Urinary bladder (tissue), 4 donors: Measurements from ENCODE around the gene NPC1L1. TPM values are rescaled to one million over a fixed set of nuclear protein-coding genes. Genes with fewer than 3 reads are reported as not detected.

Source experiments
- DNase-seq: peaks from one replicate; pipeline ENCODE4 v3.0.0-alpha.2; 2015; ENCODE audit errors: extremely low spot score
- H3K27ac ChIP-seq: one replicate; pipeline ENCODE4 v1.5.1; 2013; ENCODE audit warnings: low read depth, mild to moderate bottlenecking, moderate library complexity
- H3K36me3 ChIP-seq: one replicate; pipeline ENCODE4 v1.6.1; 2013; ENCODE audit warnings: mild to moderate bottlenecking, moderate library complexity; ENCODE audit not compliant: insufficient read depth
- H3K4me1 ChIP-seq: one replicate; pipeline ENCODE4 v1.6.1; 2013; ENCODE audit warnings: mild to moderate bottlenecking, moderate library complexity; ENCODE audit not compliant: insufficient read depth
- H3K4me3 ChIP-seq: one replicate; pipeline ENCODE4 v1.5.1; 2013; ENCODE audit warnings: low read depth, low read length
- WGBS: extraction: QIAGEN DNeasy Blood & Tissue Kit; methylation state at CpG from one replicate; pipeline ENCODE4 v1.1.7; 2013; 5-methylcytosine and 5-hydroxymethylcytosine counted together
- polyA plus RNA-seq: library from polyadenylated mRNA; stranded (reverse); fragments of 200-250 nt; gene quantifications from one replicate; pipeline ENCODE4 v1.2.3, GENCODE V29; 2013
- total RNA-seq: library from RNA; depleted of rRNA; stranded (reverse); fragments of >200 nt; gene quantifications from one replicate; pipeline ENCODE4 v1.2.3, GENCODE V29; 2014
- donor health status: healthy with polysubstance abuse.
- donor health status: healthy.

The NPC1L1 gene
- total and polyA plus RNA-seq, 2 donors = 0.25 TPM; not detected in 1

GRCh38 chr7:44490351-44491200 lies 50.6 kb downstream of the NPC1L1 start, which contains the start of gene NUDCD3:
TSS of gene NUDCD3 (minus strand) at chr7:44490658. CDS start at chr7:44490600, 58 bp downstream.
- peak within 1 kb of the TSS; percentile 98 for H3K27ac ChIP-seq
- no peaks in the 10 kb centered on the region for H3K36me3 ChIP-seq
- WGBS = under 1% methylated on average over 63 of the region's 63 CpGs
- peaks cover 2% of the 10 kb centered on the region for H3K4me1 ChIP-seq
- DNase-seq = peak; percentile 77
- H3K4me3 ChIP-seq = peak within 1 kb of the TSS; percentile 83

GRCh38 chr7:44489955-44490350 lies 51.2 kb downstream of the NPC1L1 start:
- Histone ChIP-seq H3K36me3 (no peaks in the 10 kb centered on the region), H3K27ac (peak overlapping the region; percentile 74), H3K4me1 (peaks cover 2% of the 10 kb centered on the region), H3K4me3 (peak overlapping the region; percentile 83)
- under 1% methylated on average over 19 of the region's 19 CpGs for WGBS
- DNase-seq = no peak

GRCh38 chr7:44488955-44489354 lies 52.2 kb downstream of the NPC1L1 start:
- no peak for DNase-seq
- Histone ChIP-seq H3K27ac (no peak overlapping the region), H3K4me3 (peak overlapping the region; percentile 83), H3K36me3 (no peaks in the 10 kb centered on the region), H3K4me1 (peaks cover 2% of the 10 kb centered on the region)
- 85% methylated on average over 3 of the region's 3 CpGs for WGBS

GRCh38 chr7:44486693-44487092 lies 54.4 kb downstream of the NPC1L1 start:
- 97% methylated on average over 1 of the region's 1 CpG for WGBS
- peaks cover 2% of the 10 kb centered on the region for H3K4me1 ChIP-seq
- no peaks in the 10 kb centered on the region for H3K36me3 ChIP-seq

GRCh38 chr7:44486001-44486400 lies 55.1 kb downstream of the NPC1L1 start:
- no peak for DNase-seq
- Histone ChIP-seq H3K4me1 (peaks cover 2% of the 10 kb centered on the region), H3K27ac (no peak overlapping the region), H3K36me3 (no peaks in the 10 kb centered on the region), H3K4me3 (no peak overlapping the region)
- WGBS = 88% methylated on average over 4 of the region's 4 CpGs

More at GRCh38 chr7:44486693-44487092, 54.4 kb downstream of the NPC1L1 start:
- no peak for DNase-seq
- H3K4me3 ChIP-seq = no peak overlapping the region
- no peak overlapping the region for H3K27ac ChIP-seq

- no peak for DNase-seq
- Histone ChIP-seq H3K36me3 (no peaks in the 10 kb centered on the region), H3K27ac (no peak overlapping the region), H3K4me3 (no peak overlapping the region), H3K4me1 (peaks cover 2% of the 10 kb centered on the region)
- 88% methylated on average over 5 of the region's 5 CpGs for WGBS
Observed at GRCh38 chr7:44484482-44485313, 56.4 kb downstream of the NPC1L1 start.

GRCh38 chr7:44482502-44483485 lies 58.3 kb downstream of the NPC1L1 start:
- 98% methylated on average over 2 of the region's 2 CpGs for WGBS
- Histone ChIP-seq H3K27ac (no peak overlapping the region), H3K4me1 (no peaks in the 10 kb centered on the region), H3K4me3 (no peak overlapping the region), H3K36me3 (no peaks in the 10 kb centered on the region)
- no peak for DNase-seq

GRCh38 chr7:44477938-44478337 lies 63.2 kb downstream of the NPC1L1 start:
- H3K36me3 ChIP-seq = peaks cover 2% of the 10 kb centered on the region
- no peaks in the 10 kb centered on the region for H3K4me1 ChIP-seq
- no peak overlapping the region for H3K4me3 ChIP-seq
- no peak overlapping the region for H3K27ac ChIP-seq
- 93% methylated on average over 8 of the region's 8 CpGs for WGBS
- DNase-seq = no peak

GRCh38 chr7:44477063-44477830 lies 63.9 kb downstream of the NPC1L1 start:
- Histone ChIP-seq H3K27ac (no peak overlapping the region), H3K36me3 (peaks cover 2% of the 10 kb centered on the region), H3K4me1 (no peaks in the 10 kb centered on the region), H3K4me3 (no peak overlapping the region)
- WGBS = 36% methylated on average over 6 of the region's 6 CpGs
- DNase-seq = no peak

GRCh38 chr7:44476313-44476712 lies 64.8 kb downstream of the NPC1L1 start:
- Histone ChIP-seq H3K4me1 (no peaks in the 10 kb centered on the region), H3K36me3 (peaks cover 2% of the 10 kb centered on the region), H3K27ac (no peak overlapping the region), H3K4me3 (no peak overlapping the region)
- DNase-seq = no peak
- 85% methylated on average over 5 of the region's 5 CpGs for WGBS

GRCh38 chr7:44473295-44473694 lies 67.8 kb downstream of the NPC1L1 start:
- Histone ChIP-seq H3K4me1 (no peaks in the 10 kb centered on the region), H3K27ac (no peak overlapping the region), H3K4me3 (no peak overlapping the region), H3K36me3 (peaks cover 2% of the 10 kb centered on the region)
- no peak for DNase-seq
- WGBS = 81% methylated on average over 3 of the region's 3 CpGs

- no peaks in the 10 kb centered on the region for H3K4me1 ChIP-seq
- 63% methylated on average over 3 of the region's 3 CpGs for WGBS
- H3K4me3 ChIP-seq = no peak overlapping the region
- H3K27ac ChIP-seq = no peak overlapping the region
- peaks cover 2% of the 10 kb centered on the region for H3K36me3 ChIP-seq
- no peak for DNase-seq
Observed at GRCh38 chr7:44472843-44473242, 68.3 kb downstream of the NPC1L1 start.
